HG03439 (cell line): ENCODE data around the gene PIGM.
"Not testable (repeated sequence)": the region's sequence is repeated elsewhere in the genome, so short reads cannot be mapped to it uniquely, and the experiment has no call there.

Experiments
- ATAC-seq: cut with Tn5 transposase; IDR thresholded peaks from one replicate; pipeline ENCODE4 v1.9.1; 2021; ENCODE audit warnings: mild to moderate bottlenecking, moderate library complexity; ENCODE audit not compliant: unreplicated experiment

PIGM gene

GRCh38 chr1:160061369-160062229, 29.8 kb upstream of the PIGM start:
- no peak for ATAC-seq

- ATAC-seq = no peak
Observed at GRCh38 chr1:160058087-160058486, 26.3 kb upstream of the PIGM start.

- ATAC-seq = no peak
Observed at GRCh38 chr1:160056648-160057169, 24.9 kb upstream of the PIGM start.

- ATAC-seq = no peak
Observed at GRCh38 chr1:160053548-160054365, 22.0 kb upstream of the PIGM start.

- no peak for ATAC-seq
Observed at GRCh38 chr1:160052936-160053335, 21.1 kb upstream of the PIGM start.

GRCh38 chr1:160050619-160051018, 18.8 kb upstream of the PIGM start:
- ATAC-seq = no peak

- ATAC-seq = not testable (repeated sequence)
Observed at GRCh38 chr1:160050182-160050581, 18.4 kb upstream of the PIGM start.

- ATAC-seq = no peak
Observed at GRCh38 chr1:160049101-160049500, 17.3 kb upstream of the PIGM start.

GRCh38 chr1:160048335-160048734, 16.5 kb upstream of the PIGM start:
- ATAC-seq = no peak

GRCh38 chr1:160047111-160047991, 15.6 kb upstream of the PIGM start:
- ATAC-seq = peak; percentile 21

GRCh38 chr1:160046494-160047110, 14.8 kb upstream of the PIGM start:
- ATAC-seq = peak; percentile 76

- ATAC-seq = no peak
Observed at GRCh38 chr1:160045653-160046052, 13.9 kb upstream of the PIGM start.

- ATAC-seq = no peak
Observed at GRCh38 chr1:160043543-160043942, 11.8 kb upstream of the PIGM start.

GRCh38 chr1:160040476-160040875, 8.7 kb upstream of the PIGM start:
- no peak for ATAC-seq

GRCh38 chr1:160032165-160032820, 503 bp upstream of the PIGM start:
- peak; percentile 11 for ATAC-seq

- no peak for ATAC-seq
Observed at GRCh38 chr1:160030657-160031364, 979 bp downstream of the PIGM start.

GRCh38 chr1:160028426-160028825, 3.4 kb downstream of the PIGM start:
- no peak for ATAC-seq

- ATAC-seq = no peak
Observed at GRCh38 chr1:160025314-160025713, 6.5 kb downstream of the PIGM start.
